GM18907 (cell line): ENCODE measurements around the gene MS4A4A.
A peak's percentile ranks its signal among the peaks of the same experiment; 100 is the strongest.
"Not testable (repeated sequence)": the region's sequence is repeated elsewhere in the genome, so short reads cannot be mapped to it uniquely, and the experiment has no call there.

Experiments used
- ATAC-seq: cut with Tn5 transposase; IDR thresholded peaks from one replicate; pipeline ENCODE4 v1.9.1; 2021; ENCODE audit warnings: mild to moderate bottlenecking, moderate library complexity; ENCODE audit not compliant: unreplicated experiment

The MS4A4A gene

DNA sequence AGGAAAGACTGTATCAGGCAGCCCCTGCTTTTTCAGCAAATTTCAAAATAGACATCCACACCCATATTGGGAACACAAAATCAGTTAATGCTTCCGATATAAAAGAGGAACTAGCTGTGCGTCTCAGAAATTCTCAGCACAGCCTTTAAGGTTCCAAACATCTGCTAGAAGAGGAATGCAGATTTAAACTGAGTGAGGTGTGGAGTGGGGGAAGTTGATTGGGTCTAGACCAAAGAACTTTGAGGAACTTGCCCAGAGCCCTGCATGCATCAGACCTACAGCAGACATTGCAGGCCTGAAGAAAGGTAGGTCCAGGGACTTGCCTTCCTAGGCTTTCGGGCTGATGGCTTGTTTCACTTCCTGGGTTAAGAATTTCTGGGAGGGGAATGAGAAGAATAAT, at the start of gene MS4A4A:
Gene MS4A4A, plus strand, starts transcription at position 255 of the 400 bp plus-strand sequence. Its CDS starts 10 bp downstream, at position 265.
- no peak for ATAC-seq

DNA sequence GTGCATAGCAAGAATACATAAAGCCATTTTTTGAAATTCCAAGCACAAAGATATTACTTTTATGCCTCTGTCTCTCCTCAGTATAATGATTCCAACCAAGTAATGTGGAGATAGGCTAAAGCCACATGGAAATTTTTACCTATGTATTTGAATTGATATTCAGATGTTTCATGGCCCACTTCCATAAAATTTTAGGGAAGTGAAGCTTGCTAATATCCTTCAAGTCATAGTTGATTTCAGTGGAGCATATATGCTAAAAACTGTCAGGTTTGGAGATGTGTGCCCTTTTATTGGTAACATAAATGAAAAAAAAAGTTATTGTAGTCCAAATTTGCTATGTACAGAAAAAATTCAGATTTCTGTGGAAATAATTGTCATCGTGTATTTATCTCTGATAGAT, 49.8 kb upstream of the MS4A4A start:
- no peak for ATAC-seq

DNA sequence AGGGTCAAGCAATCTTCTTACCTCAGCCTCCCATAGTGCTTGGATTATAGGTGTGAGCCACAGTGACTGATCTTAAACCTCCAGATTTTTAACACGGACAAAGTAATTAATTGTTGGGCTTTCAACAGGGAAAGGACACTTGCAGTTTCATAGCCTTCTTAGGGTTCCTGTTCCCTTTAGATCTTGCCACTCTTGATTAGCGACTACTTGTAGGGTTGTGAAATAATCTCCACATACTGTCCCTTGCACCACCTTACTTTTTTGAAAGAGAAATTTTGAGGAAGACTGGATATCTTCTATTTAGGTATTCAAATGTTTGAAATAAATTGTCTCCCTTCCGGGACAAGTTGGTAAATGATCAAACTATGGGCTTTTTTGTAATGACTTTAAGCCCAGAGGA, 45.1 kb upstream of the MS4A4A start:
- ATAC-seq, result no peak

DNA sequence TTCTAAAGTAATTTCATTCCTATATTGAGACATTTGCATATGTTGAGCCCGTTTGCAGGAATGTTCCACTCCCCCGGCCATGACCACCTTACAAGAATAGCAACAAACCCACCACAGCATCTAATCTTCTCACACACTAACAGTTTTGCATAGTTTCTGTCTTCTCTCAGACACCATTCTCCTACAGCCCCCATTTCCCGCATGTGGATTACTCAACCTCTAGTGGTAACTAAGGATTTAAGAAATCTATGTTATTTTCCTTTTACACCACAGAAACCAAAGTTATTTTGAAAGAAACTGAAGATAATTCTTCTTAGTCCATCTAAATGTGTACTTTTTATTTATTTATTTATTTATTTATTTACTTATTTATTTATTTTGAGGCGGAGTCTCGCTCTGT, 39.8 kb upstream of the MS4A4A start:
- no peak for ATAC-seq

DNA sequence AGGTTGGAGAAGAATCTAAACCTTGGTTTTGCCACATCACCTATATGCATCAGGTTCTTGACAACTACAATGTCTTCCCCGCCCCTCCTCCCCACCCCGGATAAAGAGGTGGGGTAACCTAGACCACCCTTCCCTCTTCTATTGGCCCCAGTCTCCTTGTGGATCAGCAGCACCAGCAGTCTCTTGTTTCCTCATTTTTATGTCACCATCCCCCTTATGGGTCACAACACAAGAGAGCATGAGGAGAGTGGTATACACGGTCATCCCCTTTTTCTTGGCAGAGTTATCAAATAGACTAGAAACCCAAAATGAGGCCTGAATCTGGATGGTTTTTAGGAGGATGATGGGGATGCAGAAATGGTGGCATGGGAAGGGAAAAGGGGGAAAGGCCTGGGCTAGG, 38.7 kb upstream of the MS4A4A start:
- ATAC-seq, result no peak

DNA sequence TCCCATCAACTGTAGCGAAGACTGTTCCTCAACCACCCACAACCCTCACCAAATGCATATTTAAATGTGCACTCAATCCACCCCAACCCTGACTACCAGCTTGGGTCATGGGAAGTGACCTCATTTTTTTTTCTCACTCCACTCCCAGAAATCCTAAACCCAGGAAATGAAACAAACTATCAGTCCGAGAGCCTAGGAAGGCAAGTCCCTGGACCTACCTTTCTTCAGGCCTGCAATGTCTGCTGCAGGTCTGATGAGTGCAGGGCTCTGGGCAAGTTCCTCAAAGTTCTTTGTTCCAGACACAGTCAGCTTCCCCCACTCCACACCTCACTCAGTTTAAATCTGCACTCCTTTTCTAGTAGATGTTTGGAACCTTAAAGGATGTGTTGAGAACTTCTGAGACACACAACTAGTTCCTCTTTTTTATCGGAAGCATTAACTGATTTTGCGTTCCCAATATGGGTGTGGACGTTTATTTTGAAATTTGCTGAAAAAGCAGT, 37.7 kb upstream of the MS4A4A start, which contains the start of gene MS4A4E:
Gene MS4A4E, minus strand, starts transcription at position 398 of the 500 bp plus-strand sequence. CDS start 13,082 bp downstream, outside the sequence.
- ATAC-seq, result no peak

DNA sequence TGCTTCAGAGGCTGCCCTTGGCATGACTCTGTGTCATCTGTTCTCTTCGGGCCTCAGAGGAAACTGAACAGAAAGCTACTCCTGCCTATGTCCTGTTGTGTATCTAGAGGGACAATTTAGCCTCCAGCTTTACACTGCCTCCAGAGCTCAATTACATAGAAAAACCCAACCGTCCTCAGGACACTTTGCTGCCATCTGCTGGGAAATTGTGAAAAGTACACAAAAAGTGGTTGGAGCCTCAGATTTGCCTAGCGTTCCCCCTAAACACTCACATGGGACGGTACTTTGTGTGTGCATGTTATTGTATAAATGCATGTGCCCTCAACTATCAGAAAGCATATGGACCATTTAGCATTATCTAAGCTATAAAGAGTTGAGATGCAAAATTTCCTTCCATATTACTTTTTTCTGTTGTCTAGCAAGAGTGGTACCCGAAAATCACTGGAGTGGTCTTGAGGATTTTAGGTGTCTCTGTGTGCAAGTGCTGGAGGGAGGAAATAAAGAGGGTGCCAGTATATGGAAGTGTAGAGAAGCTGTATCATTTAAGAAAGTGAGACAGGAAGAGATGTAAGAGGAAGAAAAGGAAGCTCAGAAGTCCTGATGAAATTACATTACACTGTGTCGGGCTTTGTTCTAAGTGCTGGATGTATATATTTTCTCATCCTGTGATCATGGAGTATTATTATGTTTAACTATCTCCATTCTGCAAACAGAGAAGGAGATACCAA, 28.8 kb upstream of the MS4A4A start:
- no peak for ATAC-seq

DNA sequence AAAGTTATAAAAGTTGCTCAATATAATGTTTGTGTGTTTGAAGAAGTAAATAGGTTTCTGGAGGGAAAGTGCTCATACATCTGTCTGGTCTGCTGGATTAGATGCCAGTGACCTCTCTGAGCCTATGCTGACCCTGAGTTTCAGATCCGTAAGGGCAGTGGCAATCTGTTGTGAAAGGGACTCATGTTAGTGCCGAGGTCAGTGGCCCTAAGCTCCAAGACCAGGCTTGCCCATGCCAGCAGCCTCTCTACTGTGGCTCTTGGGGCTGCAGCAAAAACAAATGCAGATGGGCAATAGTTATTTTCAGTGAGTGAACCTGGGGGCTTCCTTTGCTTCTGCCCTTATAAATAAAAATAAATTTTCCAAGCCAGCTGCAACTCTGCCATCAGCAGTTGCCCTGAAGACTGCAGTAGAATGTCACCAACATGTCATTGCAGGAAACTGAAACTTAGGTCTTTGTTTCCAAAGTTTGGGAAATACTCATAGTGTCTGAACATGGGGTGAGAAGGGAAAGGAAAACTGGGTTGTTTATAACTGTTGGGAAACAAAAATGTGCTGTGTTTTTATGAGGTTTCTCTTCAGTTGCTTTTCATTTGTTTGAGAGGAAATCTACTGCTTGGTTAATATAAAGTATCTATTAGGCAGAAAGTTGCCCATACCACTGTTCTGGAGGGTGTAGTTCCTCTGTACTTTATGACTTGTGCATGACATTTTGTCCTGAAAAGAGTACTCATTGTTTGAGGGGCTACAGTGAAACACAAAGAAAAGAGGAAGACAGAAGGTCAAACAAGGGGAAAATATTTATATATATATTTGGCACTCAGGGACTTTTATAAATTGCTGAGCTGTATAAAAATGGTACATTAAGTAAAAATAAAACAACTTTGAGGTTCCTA, 28.0 kb upstream of the MS4A4A start:
- ATAC-seq, result no peak

DNA sequence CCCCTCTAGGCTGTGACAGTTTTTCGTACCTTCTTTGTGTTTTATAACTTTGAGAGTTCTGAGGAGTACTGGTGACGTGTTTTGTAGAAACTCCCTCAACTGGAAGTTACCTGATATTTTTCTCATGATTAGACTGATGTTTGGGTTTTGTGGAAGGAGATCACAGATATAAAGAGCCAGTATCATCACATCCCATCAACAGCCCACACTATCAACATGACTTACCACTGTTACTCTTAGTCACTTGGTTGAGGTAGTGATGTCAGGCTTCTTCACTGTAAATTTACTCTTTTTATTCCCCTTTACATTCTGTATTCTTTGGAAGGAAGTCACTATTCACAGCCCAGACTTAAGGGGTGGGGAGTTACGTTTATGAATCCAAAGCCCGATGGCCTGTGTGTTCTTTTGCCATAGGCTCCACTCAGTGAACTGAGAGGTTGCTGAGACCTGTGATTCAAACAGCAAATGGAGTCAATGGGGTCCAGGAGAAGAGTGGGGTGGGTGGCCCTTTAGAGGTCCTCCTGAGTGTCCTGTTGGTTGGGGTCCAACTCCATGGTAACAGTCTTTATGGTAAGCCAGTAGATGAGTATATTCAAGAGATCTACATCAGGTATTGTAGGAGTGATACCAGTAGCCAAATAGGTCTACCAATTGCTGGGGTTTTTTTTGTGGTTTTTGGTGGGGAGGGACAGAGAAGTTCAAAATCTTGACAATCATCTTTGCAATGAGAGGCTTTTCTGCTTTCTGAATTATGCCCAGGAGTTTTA, 22.3 kb upstream of the MS4A4A start:
- ATAC-seq, result no peak

DNA sequence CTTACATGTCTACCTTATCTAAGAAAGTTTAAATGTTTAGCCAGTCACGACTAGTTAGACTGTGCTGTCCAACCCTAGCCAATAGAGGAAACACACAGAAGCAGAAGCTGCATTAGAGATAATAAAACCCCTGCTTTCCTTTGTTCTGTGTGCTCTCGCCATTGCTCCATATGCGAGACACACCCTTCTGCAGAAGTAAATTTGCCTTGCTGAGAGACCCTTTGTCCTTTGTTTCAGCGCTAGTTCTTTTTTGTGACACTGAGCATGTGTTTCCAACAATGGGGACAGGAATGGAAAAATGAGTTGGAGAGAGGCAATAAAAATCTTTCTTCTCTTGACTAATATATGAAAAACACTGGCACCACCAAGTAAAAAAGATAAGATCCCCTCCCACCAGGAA, 19.5 kb upstream of the MS4A4A start:
- ATAC-seq, result no peak

DNA sequence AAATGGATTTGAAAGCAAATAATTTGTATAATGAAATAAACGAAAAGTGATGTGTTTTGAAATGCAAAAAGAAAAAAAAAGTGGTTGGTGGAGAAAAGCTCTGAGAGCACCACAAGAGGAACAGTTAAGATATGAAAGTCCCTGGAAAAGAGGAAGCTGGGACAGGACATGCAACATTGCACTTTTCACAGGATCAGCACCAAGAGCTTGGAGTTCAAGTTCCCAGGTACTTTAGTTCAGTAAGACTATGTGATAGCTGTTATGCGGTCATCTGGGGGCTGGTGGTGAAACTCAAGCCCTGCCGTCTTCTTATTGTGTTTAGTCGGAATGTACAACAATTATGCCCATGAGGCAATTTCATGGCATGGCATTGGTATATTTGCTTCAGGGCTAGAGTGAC, 17.1 kb upstream of the MS4A4A start:
- ATAC-seq, result no peak

DNA sequence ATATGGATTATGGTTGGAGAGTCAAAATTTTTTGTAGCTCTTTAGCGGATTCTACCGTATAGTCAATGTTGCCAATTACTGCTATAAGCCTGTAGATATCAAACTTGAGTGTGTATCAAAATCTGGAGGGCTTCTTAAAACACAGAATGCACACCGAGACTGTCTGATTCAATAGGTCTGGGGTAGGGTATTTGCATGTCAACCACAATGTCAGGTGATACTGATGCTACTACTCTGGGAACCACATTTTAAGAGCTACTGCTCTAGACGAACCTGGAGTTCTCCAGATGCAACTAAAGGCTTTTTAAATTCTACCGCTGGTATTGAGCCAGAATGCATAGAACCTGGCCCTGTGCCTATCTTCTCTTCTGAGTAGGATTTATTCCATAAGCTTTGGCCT, 15.8 kb upstream of the MS4A4A start:
- ATAC-seq, result no peak

DNA sequence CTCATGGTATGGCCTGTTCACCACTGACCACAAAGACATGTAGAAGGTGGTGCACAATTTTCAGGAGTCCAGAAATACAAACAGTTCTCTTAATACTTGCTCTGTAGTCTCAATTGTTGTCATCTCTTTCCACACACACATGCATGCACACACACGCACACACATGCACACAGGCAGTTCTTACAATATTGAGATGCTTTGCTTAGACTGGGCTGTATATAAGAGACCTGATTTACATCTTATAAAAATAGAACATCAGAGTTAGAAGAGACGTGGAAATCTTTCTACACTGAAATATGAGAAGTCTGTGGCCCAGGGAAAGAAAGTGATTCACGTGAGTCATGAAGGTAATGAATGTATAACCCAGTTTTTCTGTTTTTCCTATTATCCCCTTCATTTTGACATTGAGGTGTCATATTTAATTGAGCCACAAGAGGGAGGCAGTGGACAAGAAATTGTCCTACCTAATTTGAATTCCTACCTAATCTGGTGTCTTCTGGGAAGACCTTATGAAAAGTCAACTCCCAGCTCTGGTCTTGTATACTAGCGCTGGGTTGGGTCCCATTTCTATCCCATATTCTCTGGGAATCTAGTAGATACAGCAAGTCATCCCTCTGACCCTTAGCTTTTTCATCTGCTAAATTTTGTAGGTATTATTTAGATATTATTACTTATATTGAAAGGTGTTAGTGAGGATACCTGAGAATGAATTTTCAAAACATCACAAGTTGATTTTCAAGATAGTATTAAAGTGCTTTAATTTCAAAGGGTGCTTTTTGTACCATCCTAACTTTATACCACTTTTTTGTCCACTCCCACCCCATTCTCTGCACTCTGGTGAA, 14.9 kb upstream of the MS4A4A start:
- ATAC-seq, result peak; percentile 51

DNA sequence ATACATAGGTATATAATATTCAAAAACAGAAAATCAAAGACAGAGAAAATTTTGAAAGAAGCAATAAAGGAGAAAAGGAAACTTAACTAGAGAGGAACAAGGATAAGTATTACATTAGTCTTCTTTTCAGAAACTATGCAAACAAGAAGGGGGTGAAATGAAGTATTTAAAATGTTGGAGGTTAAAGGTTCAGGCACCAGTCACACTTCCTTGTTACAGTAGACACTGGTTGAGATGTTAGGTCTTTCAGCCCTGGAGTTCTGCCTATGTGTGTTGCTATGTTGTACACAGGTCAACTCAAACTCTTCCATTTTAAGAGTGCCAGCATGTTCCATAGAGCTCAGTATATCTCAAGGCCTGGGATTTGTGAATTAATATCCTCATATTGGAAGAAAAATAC, 6.0 kb upstream of the MS4A4A start:
- ATAC-seq, result no peak

DNA sequence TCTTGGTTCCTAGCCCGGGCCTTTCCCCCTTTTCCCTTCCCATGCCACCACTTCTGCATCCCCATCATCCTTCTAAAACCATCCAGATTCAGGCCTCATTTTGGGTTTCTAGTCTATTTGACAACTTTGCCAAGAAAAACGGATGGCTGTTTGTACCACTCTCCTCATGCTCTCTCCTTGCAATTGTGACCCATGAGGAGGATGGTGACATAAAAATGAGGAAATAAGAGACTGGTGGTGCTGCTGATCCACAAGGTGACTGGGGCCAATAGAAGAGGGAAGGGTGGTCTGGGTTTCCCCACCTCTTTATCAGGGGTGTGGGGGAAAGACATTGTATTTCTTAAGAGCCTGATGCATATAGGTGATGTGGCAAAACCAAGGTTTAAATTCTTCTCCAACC, 1.0 kb downstream of the MS4A4A start:
- ATAC-seq, result no peak

DNA sequence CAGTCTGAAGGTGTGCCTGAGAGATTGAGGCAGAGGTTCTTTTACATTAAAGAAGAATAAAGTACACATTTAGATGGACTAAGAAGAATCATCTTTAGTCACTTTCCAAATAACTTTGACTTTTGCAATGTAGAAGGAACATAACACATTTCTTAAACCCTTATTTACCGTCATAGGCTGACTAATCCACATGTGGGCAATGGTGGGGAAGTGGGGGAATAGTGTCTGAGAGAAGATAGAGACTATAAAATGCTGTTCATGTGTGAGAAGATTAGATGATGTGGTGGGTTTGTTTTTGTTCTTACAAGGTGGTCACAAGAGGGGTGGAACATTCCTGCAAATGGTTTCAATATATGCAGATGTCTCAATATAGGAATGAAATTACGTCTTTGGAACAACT, 1.8 kb downstream of the MS4A4A start:
- ATAC-seq, result no peak

DNA sequence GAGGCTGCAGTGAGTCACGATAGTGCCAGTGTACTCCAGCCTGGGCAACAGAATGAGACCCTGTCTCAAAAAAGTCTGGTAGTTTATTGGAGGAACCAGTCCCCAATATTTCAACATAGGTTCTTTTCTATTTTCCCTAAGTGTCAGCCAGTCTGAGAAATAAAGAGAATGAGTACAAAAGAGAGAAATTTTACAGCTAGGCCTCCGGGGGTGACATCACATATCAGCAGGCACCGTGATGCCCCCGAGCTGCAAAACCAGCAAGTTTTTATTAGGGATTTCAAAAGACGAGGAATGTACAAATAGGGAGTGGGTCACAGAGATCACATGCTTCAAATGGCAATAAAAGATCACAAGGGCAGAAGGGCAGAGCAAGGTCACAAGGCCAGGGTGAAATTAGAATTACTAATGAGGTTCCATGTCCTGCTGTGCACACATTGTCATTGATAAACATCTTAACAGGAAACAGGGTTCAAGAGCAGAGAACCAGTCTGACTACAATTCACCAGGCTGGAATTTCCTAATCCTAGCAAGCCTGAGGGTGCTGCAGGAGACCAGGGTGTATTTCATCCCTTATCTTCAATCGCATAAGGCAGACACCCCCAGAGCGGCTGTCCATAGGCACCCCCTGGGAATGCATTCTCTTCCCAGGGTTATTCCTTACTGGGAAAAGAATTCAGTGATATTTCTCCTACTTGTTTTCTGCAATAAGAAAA, 5.1 kb downstream of the MS4A4A start:
- not testable (repeated sequence) for ATAC-seq

DNA sequence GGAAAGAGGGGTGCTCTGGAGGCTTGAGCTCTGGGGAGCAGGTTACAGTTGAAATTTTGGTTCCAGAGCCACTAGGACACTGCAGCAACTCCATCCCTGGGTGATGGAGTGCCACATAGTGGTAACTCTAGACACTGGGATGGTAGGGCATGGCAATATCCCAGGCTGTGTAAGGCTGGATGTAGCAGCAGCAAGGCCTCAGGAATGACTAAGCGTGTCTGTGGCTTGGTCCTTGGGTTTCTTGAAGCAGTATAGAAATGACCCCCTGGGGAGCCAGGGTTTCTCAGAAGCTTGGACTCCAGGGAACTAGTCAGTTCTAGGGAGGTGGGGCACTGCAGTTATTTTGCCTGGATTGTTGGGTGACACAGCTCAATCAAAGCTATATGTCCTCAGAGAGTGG, 8.1 kb downstream of the MS4A4A start:
- ATAC-seq, result no peak

DNA sequence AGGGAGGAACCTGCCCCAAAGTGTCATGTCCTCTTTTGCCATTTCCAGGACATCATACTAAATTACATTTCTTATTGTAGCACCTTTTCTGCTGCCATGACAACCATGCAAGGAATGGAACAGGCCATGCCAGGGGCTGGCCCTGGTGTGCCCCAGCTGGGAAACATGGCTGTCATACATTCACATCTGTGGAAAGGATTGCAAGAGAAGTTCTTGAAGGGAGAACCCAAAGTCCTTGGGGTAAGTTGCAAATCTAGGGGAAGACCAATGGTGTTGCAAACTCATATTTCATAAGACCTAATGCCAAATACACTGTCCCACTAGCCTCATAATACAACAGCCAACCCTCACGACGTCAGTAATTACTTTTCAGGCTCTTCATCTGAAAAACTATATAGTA, 11.7 kb downstream of the MS4A4A start:
- no peak for ATAC-seq

DNA sequence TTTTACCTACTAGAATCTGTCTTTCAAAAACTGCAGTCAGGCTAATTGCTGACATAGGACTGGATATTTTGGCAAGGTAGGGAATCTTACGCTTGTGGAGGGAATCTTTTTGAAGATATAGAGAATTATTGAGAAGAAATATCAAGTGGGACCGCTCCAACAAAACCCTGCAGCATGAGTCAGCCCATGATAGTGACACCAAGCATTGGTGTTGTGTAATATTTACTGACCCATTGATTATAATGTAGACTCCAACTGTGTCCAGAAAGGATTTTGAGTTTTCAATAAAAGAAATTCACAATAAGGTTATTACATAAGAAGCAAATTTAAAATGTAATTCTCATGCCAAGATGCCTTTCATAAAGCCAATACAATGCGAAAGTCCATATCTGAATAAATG, 20.7 kb downstream of the MS4A4A start:
- no peak for ATAC-seq
